GM10266 (cell line): ENCODE results near the gene LAD1.

ENCODE experiments used
- DNase-seq: peaks from one replicate; pipeline ENCODE4 v3.0.0; 2012; ENCODE audit errors: extremely low spot score
- CTCF ChIP-seq: IDR thresholded peaks from 2 replicates; pipeline ENCODE4 v1.5.1; 2012; ENCODE audit warnings: mild to moderate bottlenecking, low read depth; ENCODE audit not compliant: control insufficient read depth, insufficient read depth; ENCODE audit errors: missing control alignments

LAD1 gene

GRCh38 chr1:201436393-201436792, 37.3 kb upstream of the LAD1 start:
- TF ChIP-seq CTCF: no peak
- no peak for DNase-seq

- DNase-seq: no peak
- no peak for TF ChIP-seq CTCF
These were observed 35.1 kb upstream of the LAD1 start for GRCh38 chr1:201434266-201434665.

GRCh38 chr1:201433609-201434008, 34.5 kb upstream of the LAD1 start:
- no peak for TF ChIP-seq CTCF
- DNase-seq: no peak

GRCh38 chr1:201430776-201431175, 31.7 kb upstream of the LAD1 start:
- no peak for DNase-seq
- TF ChIP-seq CTCF: no peak

- DNase-seq: no peak
- TF ChIP-seq CTCF: no peak
These were observed 30.8 kb upstream of the LAD1 start for GRCh38 chr1:201429736-201430501.

- no peak for DNase-seq
- no peak for TF ChIP-seq CTCF
These were observed 28.8 kb upstream of the LAD1 start for GRCh38 chr1:201427963-201428362.

- no peak for TF ChIP-seq CTCF
- no peak for DNase-seq
These were observed 27.6 kb upstream of the LAD1 start for GRCh38 chr1:201426479-201427310.
